Activated CD4-positive, alpha-beta T cell treated with anti-CD3 and anti-CD28 coated beads for 1 hour (primary cell): ENCODE measurements around the gene PTH2.

Source experiments
- DNase-seq: peaks from one replicate; pipeline ENCODE4 v3.0.0-alpha.2; 2020

The PTH2 gene

DNA sequence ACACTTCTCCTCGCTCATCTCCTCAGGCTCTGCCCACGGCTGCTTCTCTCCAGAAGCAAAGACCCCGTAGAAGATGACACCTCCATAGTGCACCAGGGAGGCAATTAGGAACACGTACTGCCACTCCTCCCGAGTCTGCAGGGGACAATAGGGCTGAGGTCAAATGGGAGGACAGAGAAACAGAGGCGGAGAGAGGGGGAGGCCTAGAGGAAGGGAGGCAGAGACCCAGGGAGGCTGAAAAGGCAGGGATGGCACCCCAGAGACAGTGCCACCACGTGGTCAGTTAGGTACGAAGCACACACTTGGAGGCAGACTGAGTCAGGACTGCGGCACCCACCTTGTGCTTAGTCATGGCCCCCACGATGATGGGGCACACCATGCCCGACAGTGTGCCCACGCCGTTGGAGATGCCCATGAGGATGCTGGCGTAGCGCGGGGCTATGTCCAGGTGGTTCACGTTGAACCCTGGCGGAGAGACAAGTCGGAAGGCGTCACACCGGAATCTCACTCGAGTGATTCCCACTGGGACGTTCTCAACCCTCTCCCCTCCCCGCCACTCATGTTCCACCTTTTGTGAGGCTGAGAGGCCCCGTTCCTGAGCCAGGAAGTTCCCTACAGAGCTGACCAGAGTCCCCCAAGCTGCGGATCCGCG lies 7.6 kb upstream of the PTH2 start:
- DNase-seq, result no peak

DNA sequence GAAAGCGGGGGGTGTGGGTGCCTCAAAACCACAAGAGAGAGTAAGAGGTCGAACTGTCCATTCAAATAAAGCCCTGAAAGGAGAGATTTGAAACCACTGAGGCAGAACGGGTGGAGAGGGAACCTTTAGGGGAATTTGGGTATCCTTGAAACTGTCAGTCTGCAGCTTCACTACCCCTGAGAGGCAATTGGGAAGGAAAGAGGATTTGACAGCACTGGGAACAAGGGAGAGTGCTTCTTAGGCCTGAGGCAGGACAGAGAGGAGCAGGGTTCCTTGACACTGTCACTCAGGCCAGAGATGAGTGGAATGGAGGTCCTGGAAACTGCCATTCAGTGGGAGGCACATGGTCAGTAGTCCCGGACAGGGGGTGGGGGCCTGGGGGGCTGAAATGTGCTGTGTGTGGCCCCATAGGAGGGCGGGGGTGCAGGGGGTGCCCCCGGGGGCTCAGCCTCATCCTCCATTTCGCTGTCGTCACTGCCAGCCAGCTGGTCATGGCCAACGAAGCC lies 7.0 kb upstream of the PTH2 start:
- no peak for DNase-seq

DNA sequence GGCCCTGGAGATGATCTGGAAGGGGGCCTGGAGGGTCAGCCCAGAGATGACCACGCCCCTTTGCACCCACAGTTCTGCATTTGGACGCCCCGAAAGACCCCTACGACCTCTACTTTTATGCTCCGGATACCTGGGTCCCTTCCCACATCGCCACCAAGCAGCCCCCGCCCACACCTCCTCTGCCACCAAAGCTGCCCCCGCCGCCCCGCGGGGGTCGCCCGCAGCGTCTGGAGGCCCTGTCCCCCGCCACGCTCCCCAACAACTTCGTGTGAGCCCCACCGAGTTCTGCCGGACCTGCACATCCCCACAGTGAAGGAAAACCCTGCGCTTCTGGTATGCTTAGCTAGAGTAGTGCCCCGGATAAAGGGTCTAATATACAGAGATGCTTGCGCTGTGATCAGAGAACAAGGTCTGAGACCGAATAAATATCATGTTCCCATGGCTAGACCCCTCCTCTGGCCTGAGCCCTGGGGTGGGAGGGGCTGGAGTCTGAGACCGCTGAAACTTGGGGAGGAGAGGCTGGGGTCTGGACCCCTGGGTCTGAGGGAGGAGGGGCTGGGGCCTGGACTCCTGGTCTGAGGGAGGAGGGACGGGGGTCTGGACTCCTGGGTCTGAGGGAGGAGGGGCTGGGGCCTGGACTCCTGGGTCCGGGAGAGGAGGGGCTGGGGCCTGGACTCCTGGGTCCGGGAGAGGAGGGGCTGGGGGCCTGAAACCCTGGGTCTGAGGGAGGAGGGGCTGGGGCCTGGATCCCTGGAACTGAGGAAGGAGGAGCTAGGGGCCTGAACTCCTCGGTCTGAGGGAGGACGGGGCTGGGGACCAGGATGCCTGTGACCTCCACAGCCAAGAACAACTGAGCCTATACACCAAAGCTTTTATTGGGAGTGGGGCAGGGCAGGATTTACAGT lies 5.6 kb upstream of the PTH2 start:
- DNase-seq, result no peak

DNA sequence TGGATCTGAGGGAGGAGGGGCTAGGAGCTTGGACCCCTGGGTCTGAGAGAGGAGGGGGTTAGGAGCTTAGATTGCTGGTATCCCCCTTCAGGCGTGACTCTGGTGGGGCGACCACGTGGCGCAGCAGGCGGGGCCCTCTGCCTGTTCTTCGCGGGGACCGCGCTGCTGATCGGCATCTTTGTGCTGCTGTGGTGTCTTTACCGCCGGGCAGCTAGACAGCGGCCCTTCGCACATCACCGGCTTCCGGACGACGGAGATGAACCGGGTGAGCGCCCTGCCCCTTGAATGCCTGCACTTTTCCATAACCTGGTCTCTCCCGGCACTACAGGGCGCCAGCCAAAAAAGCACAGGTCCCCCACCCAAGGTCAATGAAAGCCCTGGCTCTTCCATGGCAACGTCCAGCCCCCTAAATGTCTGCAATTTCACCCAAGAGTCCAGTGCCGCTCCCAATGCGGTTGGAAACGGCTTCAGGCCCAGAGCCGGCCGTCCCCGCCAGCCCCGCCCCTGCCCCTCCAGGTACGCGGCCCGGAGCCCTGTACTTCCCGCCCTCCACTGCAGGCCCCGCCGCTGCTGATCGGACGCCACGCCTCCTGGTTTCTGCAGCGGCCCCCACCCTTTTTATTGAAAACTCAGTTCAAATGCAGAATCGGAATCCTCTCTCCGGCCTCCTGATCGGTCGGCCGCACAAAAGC lies 4.8 kb upstream of the PTH2 start:
- no peak for DNase-seq

DNA sequence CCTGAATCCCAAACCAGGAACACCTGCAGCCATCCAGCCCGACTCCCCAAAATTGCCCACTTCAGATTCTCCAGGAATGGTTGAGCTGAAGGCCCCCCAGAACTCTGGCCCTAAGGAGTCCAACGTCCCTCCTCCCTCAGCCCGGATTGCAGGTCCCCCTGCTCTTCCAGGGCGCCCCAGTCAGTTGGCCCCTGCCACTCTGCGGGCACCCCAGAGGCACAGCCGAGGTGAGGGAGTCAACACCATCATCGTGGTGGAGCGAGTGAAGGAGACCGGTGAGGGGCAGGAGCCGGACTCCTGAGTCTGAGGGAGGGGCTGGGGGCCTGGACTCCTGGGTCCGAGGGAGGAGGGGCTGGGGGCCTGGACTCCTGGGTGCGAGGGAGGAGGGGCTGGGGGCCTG lies 4.1 kb upstream of the PTH2 start:
- DNase-seq, result no peak

DNA sequence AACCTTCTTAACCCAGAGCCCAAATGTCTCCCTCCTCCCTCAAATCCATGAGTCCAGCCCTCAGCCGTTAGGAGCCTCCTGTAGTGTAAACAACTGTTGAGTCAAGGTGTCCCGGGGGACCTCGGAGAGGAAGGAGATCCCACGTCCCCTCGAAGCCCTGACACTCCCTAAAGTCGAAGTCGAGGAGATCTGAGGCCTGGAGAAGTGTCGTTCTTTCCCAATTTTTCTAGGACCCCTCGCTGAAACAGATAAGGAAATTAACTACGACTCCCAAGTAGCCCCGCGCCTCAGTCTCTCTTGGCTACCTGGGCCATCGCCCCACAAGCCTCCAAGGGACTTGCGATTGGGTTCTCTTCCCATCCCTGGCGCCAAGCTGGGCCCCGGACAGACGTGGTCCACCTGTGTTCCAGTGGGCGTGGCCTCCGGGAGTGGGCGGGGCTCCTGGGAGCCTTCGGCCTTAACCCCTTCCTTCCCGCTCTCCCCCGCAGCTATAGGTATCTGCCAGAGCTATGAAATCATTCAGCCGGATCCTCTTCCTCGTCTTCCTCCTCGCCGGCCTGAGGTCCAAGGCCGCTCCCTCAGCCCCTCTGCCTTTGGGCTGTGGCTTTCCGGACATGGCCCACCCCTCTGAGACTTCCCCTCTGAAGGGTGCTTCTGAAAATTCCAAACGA lies 2.8 kb upstream of the PTH2 start:
- DNase-seq, result no peak

DNA sequence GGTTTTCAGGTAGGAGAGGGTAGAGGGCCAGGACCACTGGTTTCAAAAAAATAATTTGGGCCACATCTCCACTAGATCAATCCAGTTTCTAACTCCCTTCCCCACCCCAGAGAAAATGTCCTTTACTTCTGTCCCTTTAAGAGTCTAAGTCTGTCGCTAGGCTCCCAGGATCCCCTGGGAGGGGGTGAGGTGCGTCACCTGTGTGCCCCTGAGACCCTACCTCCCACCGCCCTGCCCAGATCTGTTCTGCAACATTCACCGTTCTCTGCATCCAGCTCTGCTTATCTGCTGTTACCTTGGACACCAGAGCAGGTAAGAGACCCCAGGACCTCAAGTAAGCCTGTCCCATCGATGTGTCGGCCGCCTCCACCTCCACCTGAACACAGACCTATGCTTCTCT lies 1.9 kb upstream of the PTH2 start, which contains the start of gene GFY:
Gene GFY, plus strand, starts transcription at position 211 of the 400 bp plus-strand sequence. CDS start 1,043 bp downstream, outside the sequence.
- DNase-seq, result no peak

DNA sequence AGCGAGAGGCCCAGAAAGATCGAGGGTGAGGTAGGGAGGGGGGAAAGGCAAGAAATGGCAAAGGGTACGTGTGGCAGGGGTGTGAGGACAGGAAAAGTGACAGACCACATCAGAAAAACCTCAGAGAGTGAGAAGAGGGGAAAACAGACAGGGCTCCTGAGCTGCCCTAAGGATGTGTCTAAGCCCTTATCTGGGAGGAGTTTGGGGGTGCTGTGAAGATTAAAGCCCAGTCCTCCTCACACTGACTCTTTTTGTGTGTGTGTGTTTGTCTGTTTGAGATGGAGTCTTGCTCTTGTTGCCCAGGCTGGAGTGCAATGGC lies 703 bp upstream of the PTH2 start:
- no peak for DNase-seq

DNA sequence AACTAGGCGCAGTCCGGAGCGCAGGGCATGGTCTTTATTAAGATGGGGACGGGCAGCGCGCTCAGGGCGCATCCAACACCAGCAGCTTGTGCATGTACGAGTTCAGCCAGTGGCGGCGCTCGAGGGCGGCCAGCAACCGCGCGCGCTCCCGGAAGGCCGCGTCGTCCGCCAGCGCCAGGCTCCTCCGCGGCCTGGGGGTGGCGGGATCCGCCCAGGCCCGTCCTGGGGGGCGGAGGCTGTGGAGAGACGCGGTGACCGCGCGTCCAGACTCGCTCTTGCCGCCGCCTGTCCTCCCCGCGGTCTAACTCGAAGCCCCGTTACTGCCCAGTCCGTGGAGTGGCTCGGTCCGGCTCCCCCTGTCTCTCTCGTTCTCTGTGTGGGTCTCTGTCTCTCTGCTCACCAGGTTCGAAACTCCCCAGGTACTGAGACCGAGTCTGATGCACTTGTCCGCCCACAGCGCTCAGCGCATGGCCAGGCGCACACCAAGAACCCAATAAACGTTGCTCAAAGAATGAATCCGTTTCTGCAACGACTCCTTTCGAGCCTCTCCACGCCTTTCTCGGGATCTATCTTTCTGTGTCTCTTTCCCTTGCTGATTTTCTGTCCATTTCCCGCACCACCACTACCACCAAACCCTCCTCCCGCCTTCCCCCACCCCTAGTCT lies 702 bp downstream of the PTH2 start:
- no peak for DNase-seq

DNA sequence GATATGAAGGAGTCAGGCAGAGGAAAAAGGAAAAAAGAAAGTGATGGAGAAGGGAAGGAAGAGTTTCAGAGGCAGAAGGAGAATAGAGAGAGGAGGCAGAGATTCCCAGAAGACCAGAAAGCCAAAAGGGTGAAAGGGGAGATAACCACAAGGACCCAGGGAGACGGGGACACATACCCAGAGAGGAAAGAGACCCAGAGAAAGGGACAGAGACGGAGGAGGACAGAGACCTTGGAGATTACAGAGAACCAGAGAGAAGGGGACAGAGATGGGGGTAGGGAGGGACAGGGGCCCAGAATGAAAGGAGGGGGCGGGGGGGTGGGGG lies 1.4 kb downstream of the PTH2 start:
- DNase-seq, result no peak

DNA sequence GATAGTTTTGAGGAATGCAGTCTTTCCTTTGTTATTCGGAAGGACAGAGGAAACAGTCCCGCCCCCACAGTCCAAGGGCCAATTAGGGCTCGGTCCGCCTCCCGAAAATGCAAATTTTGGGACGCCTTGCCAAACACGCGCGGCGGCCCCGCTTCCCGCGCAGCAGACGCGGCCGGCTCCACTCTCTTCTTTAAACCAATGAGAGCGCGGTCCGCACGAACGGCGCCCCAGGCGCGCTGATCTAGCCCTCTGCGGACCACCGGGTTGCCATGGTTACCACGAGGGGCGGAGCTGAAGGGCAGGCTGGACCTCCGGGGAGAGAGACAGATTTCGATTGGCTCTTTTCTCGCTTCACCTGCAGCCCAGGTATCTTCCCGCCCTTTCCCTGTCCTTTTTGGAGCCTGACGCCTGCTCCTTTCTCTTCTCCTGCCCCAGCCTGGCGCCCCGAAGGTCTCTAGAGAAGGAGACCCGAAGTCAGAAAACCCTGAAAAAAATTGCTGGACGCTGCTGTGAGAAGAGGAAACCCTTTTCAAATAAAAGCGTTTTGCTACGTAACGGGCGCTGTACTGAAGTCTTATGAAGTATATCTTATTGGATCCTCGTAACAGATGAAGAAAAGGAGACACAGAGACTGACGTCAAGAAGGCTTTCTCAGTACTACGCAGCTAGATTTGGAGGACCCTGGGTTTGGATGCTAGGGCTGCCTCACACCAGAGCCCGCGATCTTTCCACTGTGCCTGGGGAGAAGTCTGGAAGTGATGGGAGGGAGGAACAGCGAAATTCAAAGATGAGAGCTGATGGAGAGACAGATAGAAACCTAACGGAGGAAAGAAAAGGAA lies 2.0 kb downstream of the PTH2 start:
- no peak for DNase-seq

DNA sequence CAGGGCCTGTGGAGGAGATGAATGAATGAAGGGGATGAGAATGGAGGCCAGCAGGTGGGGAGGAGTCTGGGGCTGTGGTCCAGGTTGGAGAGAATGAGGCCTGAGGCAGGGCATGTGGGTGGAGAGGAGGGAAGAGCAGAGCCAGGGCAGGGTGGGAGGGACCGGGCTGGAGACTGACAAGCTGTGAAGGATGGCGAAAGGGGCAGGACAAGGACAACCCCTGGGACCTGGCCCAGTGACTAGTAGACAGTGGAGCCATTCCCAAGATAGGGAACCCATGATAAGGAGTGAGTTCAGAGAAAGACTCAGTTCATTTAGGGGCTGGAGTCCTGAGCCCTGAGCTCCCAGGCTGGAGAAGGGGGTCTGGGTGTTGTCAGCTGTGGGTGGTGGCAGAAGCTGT lies 3.0 kb downstream of the PTH2 start:
- DNase-seq, result no peak

DNA sequence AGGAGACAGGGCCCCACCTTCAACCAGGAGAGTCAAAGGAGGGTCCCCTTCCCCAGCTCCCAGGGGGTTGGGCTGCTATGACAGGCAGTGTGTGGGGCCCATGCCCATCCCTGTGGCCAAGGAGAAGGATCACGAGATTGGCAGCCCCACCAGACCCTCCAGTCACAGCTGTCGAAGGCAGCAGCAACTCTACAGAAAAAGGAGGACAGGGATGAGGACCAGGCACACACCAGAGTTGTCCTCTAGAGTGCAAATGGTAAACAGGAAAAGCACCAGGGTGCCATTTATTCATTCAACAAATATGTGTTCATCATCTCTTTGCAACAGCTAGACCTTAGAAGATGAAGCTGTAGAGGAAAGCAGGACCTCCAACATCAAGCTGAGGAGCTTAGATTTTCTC lies 4.1 kb downstream of the PTH2 start:
- DNase-seq, result no peak

DNA sequence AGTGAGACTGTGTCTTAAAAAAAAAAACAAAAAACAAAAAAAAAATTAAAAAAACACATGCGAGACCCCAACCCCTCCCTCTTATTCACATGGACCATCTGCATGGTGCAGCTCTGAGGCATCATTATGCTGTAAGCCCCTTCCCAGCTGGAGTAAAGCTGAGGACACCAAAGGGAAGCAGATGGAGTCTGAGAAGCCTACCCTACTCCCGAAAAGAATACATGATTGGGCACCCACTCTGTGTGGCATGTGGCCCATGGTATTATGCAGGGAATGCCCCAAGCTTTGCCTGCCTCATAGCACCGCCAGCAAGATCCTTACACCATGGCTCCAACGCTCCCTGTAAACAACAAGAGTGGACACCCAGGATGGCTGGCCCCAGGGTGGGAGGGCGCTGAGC lies 4.7 kb downstream of the PTH2 start:
- no peak for DNase-seq

DNA sequence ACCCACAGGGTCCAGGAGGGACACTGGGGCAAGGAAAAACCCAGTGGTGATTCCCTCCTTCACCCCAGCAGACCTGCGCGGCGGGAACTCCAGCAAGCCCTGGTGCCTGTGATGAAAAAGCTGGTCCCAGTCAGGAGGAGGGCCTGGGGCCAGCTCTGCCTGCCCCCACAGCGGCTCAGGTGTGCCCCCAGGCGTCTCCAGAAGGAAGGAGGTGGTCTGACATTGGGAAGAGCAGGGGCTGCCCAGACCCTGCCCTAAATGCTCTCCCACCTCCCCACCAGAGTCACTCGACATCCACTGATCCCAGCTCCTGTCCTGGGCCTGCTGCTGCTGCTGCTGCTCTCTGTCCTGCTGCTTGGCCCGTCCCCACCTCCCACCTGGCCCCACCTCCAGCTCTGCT lies 6.2 kb downstream of the PTH2 start:
- DNase-seq, result no peak

DNA sequence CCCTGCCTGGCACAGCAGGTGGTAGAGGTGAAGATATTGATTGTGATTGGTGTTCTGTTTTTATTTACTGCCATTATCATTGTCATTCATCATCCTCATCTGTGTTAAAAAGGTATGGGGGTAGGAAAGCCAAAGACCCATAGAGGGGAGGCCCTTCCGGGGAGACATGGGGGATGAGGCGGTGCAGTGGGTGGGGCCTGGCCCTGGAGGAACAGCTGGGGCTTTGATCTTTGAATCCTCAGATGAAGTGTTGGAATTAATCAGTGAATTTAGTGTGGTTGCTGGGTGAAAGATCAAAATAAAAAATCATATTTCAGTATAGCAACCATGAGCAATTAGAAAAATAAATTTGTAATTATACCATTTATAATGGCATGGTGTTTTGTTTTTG lies 7.4 kb downstream of the PTH2 start:
- no peak for DNase-seq

DNA sequence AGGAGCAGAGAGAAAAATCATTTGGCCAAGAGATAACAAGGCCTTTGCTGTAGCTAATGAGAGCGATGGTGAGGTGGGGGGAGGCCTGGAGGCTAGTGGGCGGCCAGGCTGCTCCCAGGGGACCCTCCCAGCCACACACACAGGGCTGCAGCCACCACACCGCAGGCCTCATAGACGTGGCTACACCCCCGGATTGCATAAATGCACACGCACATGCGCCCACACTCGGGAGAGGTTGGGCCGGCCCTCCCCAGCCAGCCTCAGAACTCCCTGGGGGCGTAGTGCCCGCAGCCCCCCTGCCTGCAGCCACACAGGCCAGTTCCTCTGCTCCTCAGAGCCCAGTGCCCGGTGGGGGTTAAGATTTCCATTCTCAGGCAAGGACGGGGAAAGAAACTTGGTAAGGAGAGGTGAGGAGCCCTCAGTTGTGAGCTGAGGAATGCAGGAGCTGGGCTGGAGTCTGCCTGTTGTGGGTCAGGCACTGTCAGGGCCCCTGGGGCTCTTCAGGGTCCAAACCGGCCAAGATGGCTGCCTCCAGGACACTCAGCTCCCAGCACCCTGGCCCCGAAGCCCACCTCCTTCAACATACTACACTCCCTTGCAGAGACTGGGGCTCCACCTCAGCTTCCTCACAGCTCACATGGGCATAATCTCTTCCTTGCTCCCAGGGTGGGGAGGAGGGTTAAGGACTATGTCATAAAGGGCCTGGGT lies 8.0 kb downstream of the PTH2 start:
- no peak for DNase-seq

DNA sequence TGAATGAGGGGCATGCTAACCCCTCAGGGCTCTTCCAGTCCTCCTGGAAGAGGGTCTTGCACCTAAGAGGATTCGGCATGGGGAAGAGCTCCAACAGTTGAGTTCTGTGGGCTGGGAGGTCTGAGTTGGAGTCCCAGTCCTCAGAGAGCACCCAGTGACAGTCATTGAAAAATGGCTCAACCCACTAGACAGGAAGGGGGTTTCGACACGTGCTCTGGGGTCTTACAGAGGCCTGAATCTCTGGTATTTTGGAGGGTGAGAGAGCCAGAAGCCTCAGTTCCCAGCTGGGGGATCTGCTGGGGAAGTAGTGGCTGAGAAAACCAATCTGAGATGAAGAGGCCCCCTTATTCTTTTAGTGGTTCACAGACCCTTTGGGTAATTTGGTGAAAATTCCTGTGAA lies 9.0 kb downstream of the PTH2 start:
- DNase-seq, result no peak

DNA sequence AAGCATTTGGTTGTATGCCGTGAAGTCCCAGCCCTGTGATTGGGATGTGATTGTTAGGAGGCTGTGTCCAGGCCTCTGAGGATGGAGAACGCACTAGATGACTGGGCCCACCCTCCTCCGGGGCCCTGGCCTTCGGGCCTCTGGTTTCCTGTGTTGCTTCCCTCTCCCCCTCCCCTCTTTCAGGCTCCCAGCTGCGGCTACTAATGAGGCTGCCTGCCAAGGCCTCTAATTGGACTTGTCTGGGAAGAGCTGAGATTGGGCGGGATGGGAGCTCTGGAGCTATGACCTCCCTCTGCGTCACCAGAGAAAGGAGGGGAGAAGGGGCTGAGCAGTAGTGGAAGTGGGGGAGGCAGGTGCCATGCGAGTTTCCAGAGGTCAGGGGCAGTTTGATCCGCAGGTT lies 9.9 kb downstream of the PTH2 start:
- no peak for DNase-seq

DNA sequence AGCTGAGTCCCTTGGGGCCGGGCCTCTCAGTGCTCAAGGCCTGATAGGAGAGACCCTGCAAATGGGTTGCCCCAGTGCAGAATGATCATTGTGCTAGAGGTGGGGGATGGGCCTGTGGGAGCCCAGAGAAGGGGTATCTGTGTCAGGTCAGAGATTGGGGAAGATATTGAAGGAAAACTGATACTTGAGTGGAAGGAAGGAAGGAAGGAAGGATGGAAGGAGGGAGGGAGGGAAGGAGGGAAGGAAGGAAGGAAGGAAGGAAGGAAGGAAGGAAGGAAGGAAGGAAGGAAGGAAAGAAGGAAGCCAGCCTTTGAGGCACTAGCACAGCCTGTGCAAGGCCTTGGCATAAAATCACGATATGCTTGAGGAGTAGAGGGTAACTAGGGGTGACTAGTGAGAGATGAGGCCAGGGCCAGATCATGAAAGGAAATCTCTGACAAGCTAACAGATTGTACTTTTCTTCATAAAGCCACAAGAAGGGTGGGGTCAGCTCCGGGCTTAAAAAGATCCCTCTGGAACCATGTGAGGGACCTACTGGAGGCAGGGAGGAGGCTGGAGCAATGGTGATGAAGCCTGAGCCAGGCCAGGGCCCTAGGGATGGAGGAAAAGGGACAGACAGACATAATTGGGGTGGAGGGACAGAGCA lies 11.4 kb downstream of the PTH2 start:
- no peak for DNase-seq
